ENCODE results near the gene ELMO2. TPM values are rescaled to one million over a fixed set of nuclear protein-coding genes. Genes with fewer than 3 reads are reported as not detected.
"Not testable (repeated sequence)": the region's sequence is repeated elsewhere in the genome, so short reads cannot be mapped to it uniquely, and the experiment has no call there.

Gene ELMO2
- total RNA-seq, 2 experiments from 2014 or later, result 57.4 to 64.1 TPM

- peak overlapping the region; percentile 85 for H3K27ac Mint-ChIP-seq
- intact Hi-C loops (cut with micrococcal nuclease), result loop anchor here (1.0 to 2.0 kb wide), 2 partner anchors 37 to 112 kb away; partner anchors contain the start of gene ZNF334
- CTCF ChIA-PET, result interaction anchor here (0.6 to 1.7 kb wide), 5 partner anchors 11 to 1107 kb away, joined by 3 to 6 read pairs (median 3); no protein-coding TSS in a partner anchor
- peaks cover 65% of the 10 kb centered on the region for H3K4me1 Mint-ChIP-seq (ENCODE audit: low read depth)
- H3K4me3 Mint-ChIP-seq, result peak overlapping the region; percentile 54
- H3K27me3 Mint-ChIP-seq, result no peaks in the 10 kb centered on the region
- H3K36me3 Mint-ChIP-seq, result peaks cover 12% of the 10 kb centered on the region
- POLR2A ChIA-PET, result interaction anchor here (0.9 to 2.4 kb wide), 2 partner anchors 37 kb away, joined by 3 to 11 read pairs; no protein-coding TSS in a partner anchor
- H3K9me3 Mint-ChIP-seq, result no peaks in the 10 kb centered on the region
- DNase-seq, result peak; percentile 48
Measured at GRCh38 chr20:46400828-46401477, 5.5 kb downstream of the ELMO2 start.

GRCh38 chr20:46400253-46400652 lies 6.2 kb downstream of the ELMO2 start:
- intact Hi-C loops (cut with micrococcal nuclease), result loop anchor here (2.0 kb wide), 1 partner anchor 113 kb away; the partner anchor contains the start of gene ZNF334
- H3K27ac Mint-ChIP-seq, result peak overlapping the region; percentile 85
- H3K36me3 Mint-ChIP-seq, result peaks cover 12% of the 10 kb centered on the region

GRCh38 chr20:46399401-46399800 lies 7.0 kb downstream of the ELMO2 start:
- POLR2A ChIA-PET, result interaction anchor here (0.8 kb wide), 1 partner anchor 36 kb away, joined by 3 read pairs; no protein-coding TSS in a partner anchor
- Mint-ChIP-seq H3K4me1 (ENCODE audit: low read depth) (peaks cover 62% of the 10 kb centered on the region), H3K27ac (peak overlapping the region; percentile 70), H3K9me3 (no peaks in the 10 kb centered on the region), H3K4me3 (no peak overlapping the region), H3K27me3 (no peaks in the 10 kb centered on the region), H3K36me3 (peaks cover 9% of the 10 kb centered on the region)
- intact Hi-C loops (cut with micrococcal nuclease), result loop anchor here (1.0 kb wide), 1 partner anchor 8 kb away; no protein-coding TSS in a partner anchor
- CTCF ChIA-PET, result interaction anchor here (0.7 to 1.7 kb wide), 2 partner anchors 50 to 92 kb away, joined by 3 to 4 read pairs; no protein-coding TSS in a partner anchor
- no peak for DNase-seq

More at GRCh38 chr20:46400253-46400652, 6.2 kb downstream of the ELMO2 start:
- Mint-ChIP-seq H3K4me1 (ENCODE audit: low read depth) (peaks cover 69% of the 10 kb centered on the region), H3K9me3 (no peaks in the 10 kb centered on the region), H3K27me3 (no peaks in the 10 kb centered on the region), H3K4me3 (peak overlapping the region; percentile 54)
- ChIA-PET POLR2A (interaction anchor here (0.9 kb wide), 1 partner anchor 36 kb away, joined by 3 read pairs; no protein-coding TSS in a partner anchor), CTCF (interaction anchor here (1.0 to 1.4 kb wide), 2 partner anchors 12 to 35 kb away, joined by 3 read pairs; no protein-coding TSS in a partner anchor)
- no peak for DNase-seq

GRCh38 chr20:46398963-46399362 lies 7.5 kb downstream of the ELMO2 start:
- peak overlapping the region; percentile 14 for H3K27ac Mint-ChIP-seq
- peaks cover 12% of the 10 kb centered on the region for H3K36me3 Mint-ChIP-seq
- H3K4me1 Mint-ChIP-seq (ENCODE audit: low read depth), result peaks cover 58% of the 10 kb centered on the region
- CTCF ChIA-PET, result interaction anchor here (0.7 to 1.7 kb wide), 2 partner anchors 50 to 92 kb away, joined by 3 to 4 read pairs; no protein-coding TSS in a partner anchor
- intact Hi-C loops (cut with micrococcal nuclease), result loop anchor here (1.0 kb wide), 1 partner anchor 8 kb away; no protein-coding TSS in a partner anchor
- H3K4me3 Mint-ChIP-seq, result no peak overlapping the region
- POLR2A ChIA-PET, result interaction anchor here (0.8 kb wide), 1 partner anchor 35 kb away, joined by 3 read pairs; no protein-coding TSS in a partner anchor
- H3K9me3 Mint-ChIP-seq, result no peaks in the 10 kb centered on the region
- DNase-seq, result no peak
- H3K27me3 Mint-ChIP-seq, result no peaks in the 10 kb centered on the region

- H3K4me3 Mint-ChIP-seq, result no peak overlapping the region
- ChIA-PET CTCF (interaction anchor here (0.6 kb wide), 1 partner anchor 48 kb away, joined by 3 read pairs; no protein-coding TSS in a partner anchor), POLR2A (no interaction called here)
- no peaks in the 10 kb centered on the region for H3K27me3 Mint-ChIP-seq
- no peak for DNase-seq
- H3K9me3 Mint-ChIP-seq, result no peaks in the 10 kb centered on the region
- H3K36me3 Mint-ChIP-seq, result peaks cover 29% of the 10 kb centered on the region
- H3K27ac Mint-ChIP-seq, result no peak overlapping the region
- intact Hi-C loops (cut with micrococcal nuclease), result no loop called here
- H3K4me1 Mint-ChIP-seq (ENCODE audit: low read depth), result peaks cover 32% of the 10 kb centered on the region
Measured at GRCh38 chr20:46396052-46396740, 10.2 kb downstream of the ELMO2 start.

- Mint-ChIP-seq H3K4me1 (ENCODE audit: low read depth) (peaks cover 21% of the 10 kb centered on the region), H3K27me3 (no peaks in the 10 kb centered on the region), H3K27ac (no peak overlapping the region), H3K4me3 (no peak overlapping the region), H3K9me3 (no peaks in the 10 kb centered on the region), H3K36me3 (peaks cover 38% of the 10 kb centered on the region)
- CTCF ChIA-PET, result interaction anchor here (0.6 kb wide), 1 partner anchor 115 kb away, joined by 3 read pairs; no protein-coding TSS in a partner anchor
- POLR2A ChIA-PET, result no interaction called here
- no peak for DNase-seq
- intact Hi-C loops (cut with micrococcal nuclease), result no loop called here
Measured at GRCh38 chr20:46394872-46395760, 11.3 kb downstream of the ELMO2 start.

GRCh38 chr20:46393967-46394366 lies 12.4 kb downstream of the ELMO2 start:
- H3K27ac Mint-ChIP-seq, result no peak overlapping the region
- DNase-seq, result no peak
- H3K9me3 Mint-ChIP-seq, result no peaks in the 10 kb centered on the region
- CTCF ChIA-PET, result interaction anchor here (1.1 kb wide), 1 partner anchor 45 kb away, joined by 3 read pairs; no protein-coding TSS in a partner anchor
- POLR2A ChIA-PET, result no interaction called here
- H3K27me3 Mint-ChIP-seq, result no peaks in the 10 kb centered on the region
- peaks cover 11% of the 10 kb centered on the region for H3K4me1 Mint-ChIP-seq (ENCODE audit: low read depth)
- peaks cover 42% of the 10 kb centered on the region for H3K36me3 Mint-ChIP-seq
- no peak overlapping the region for H3K4me3 Mint-ChIP-seq
- intact Hi-C loops (cut with micrococcal nuclease), result no loop called here

GRCh38 chr20:46388937-46389336 lies 17.5 kb downstream of the ELMO2 start:
- H3K36me3 Mint-ChIP-seq, result peaks cover 58% of the 10 kb centered on the region
- H3K27ac Mint-ChIP-seq, result no peak overlapping the region
- POLR2A ChIA-PET, result no interaction called here
- no peak overlapping the region for H3K4me3 Mint-ChIP-seq
- intact Hi-C loops (cut with micrococcal nuclease), result no loop called here
- CTCF ChIA-PET, result no interaction called here
- no peaks in the 10 kb centered on the region for H3K27me3 Mint-ChIP-seq
- H3K4me1 Mint-ChIP-seq (ENCODE audit: low read depth), result no peaks in the 10 kb centered on the region
- no peak for DNase-seq
- no peaks in the 10 kb centered on the region for H3K9me3 Mint-ChIP-seq

GRCh38 chr20:46388201-46388836 lies 18.1 kb downstream of the ELMO2 start:
- Mint-ChIP-seq H3K27ac (no peak overlapping the region), H3K36me3 (peaks cover 59% of the 10 kb centered on the region), H3K27me3 (no peaks in the 10 kb centered on the region), H3K4me1 (ENCODE audit: low read depth) (no peaks in the 10 kb centered on the region), H3K4me3 (no peak overlapping the region), H3K9me3 (no peaks in the 10 kb centered on the region)
- POLR2A ChIA-PET, result no interaction called here
- CTCF ChIA-PET, result no interaction called here
- intact Hi-C loops (cut with micrococcal nuclease), result no loop called here
- no peak for DNase-seq

GRCh38 chr20:46387054-46387453 lies 19.4 kb downstream of the ELMO2 start:
- H3K4me3 Mint-ChIP-seq; H3K4me1 Mint-ChIP-seq (ENCODE audit: low read depth); DNase-seq; intact Hi-C loops (cut with micrococcal nuclease); POLR2A ChIA-PET; H3K9me3 Mint-ChIP-seq; H3K27ac Mint-ChIP-seq; H3K27me3 Mint-ChIP-seq: not testable (repeated sequence)
- H3K36me3 Mint-ChIP-seq, result peaks cover 57% of the 10 kb centered on the region
- CTCF ChIA-PET, result interaction anchor here (1.3 kb wide), 1 partner anchor 80 kb away, joined by 3 read pairs; no protein-coding TSS in a partner anchor
